ENCODE data around the gene FBXL4. TPM values are rescaled to one million over a fixed set of nuclear protein-coding genes. Genes with fewer than 3 reads are reported as not detected.
A peak's percentile ranks its signal among the peaks of the same experiment; 100 is the strongest.
"Not testable (repeated sequence)": the region's sequence is repeated elsewhere in the genome, so short reads cannot be mapped to it uniquely, and the experiment has no call there.

The FBXL4 gene
- total RNA-seq, 1 experiment from 2014 or later: 5.1 TPM

GRCh38 chr6:98920904-98921431 lies 26.8 kb downstream of the FBXL4 start:
- Histone ChIP-seq H2BK5ac (ENCODE audit: insufficient read length, low read length) (no peak overlapping the region), H2BK15ac (ENCODE audit: low read depth, low read length) (no peak overlapping the region), H3K79me1 (ENCODE audit: insufficient read depth, low read depth, low read length, poor library complexity, severe bottlenecking) (no peaks in the 10 kb centered on the region), H3K14ac (ENCODE audit: insufficient read depth, low read length) (no peak overlapping the region), H3K56ac (ENCODE audit: insufficient read length, low read depth, low read length) (no peak overlapping the region), H3K79me2 (ENCODE audit: insufficient read depth, low read length) (no peaks in the 10 kb centered on the region), H4K20me1 (ENCODE audit: control insufficient read depth, insufficient read depth, insufficient read length) (no peaks in the 10 kb centered on the region), H3K27me3 (ENCODE audit: insufficient read depth, low read length) (no peaks in the 10 kb centered on the region), H2BK20ac (ENCODE audit: low read depth, low read length, poor library complexity, severe bottlenecking) (no peak overlapping the region), H2BK12ac (ENCODE audit: insufficient read length, low read depth, low read length) (no peak overlapping the region), H3K23ac (ENCODE audit: insufficient read length, low read depth, low read length) (no peak overlapping the region), H4K91ac (ENCODE audit: insufficient read length, low read depth, low read length) (no peak overlapping the region), H3K9me3 (ENCODE audit: control insufficient read depth, low read depth, low read length) (no peaks in the 10 kb centered on the region), H3K4ac (ENCODE audit: low read depth, low read length) (no peak overlapping the region), H3K18ac (ENCODE audit: insufficient read length, low read depth, low read length) (no peak overlapping the region), H3K4me2 (ENCODE audit: insufficient read depth, insufficient read length, low read length) (no peak overlapping the region), H2AK5ac (ENCODE audit: insufficient read length, low read length) (no peak overlapping the region), H2AFZ (ENCODE audit: low read length) (no peak overlapping the region), H3K23me2 (ENCODE audit: insufficient read length, low read depth, low read length, poor library complexity, severe bottlenecking) (no peaks in the 10 kb centered on the region), H2BK120ac (ENCODE audit: low read depth, low read length, poor library complexity, severe bottlenecking) (no peak overlapping the region), H3K9ac (ENCODE audit: extremely low read depth, insufficient read length, low read length) (no peak overlapping the region), H3K27ac (ENCODE audit: insufficient read length, low read depth, low read length) (no peak overlapping the region), H3T11ph (ENCODE audit: low read length) (no peak overlapping the region), H4K5ac (ENCODE audit: insufficient read length, low read depth, low read length) (no peak overlapping the region), H4K8ac (replicated peaks; ENCODE audit: insufficient read length, low read depth, low read length) (no peak overlapping the region), H3K4me1 (ENCODE audit: insufficient read depth, low read length) (no peaks in the 10 kb centered on the region; the same call in 1 of the 2 replicates)
- no peak for DNase-seq
- Mint-ChIP-seq H3K4me3 (no peak overlapping the region), H3K4me1 (peaks cover 16 to 17% of the 10 kb centered on the region in 2 experiments), H3K9me3 (no peaks in the 10 kb centered on the region), H3K27me3 (ENCODE audit: low read depth) (no peaks in the 10 kb centered on the region), H3K36me3 (ENCODE audit: insufficient read depth in 1 of 3, low read depth in 3 of 3) (peaks cover 3 to 13% (median 3%) of the 10 kb centered on the region in 3 experiments; a peak in 5 of 7 replicates), H3K27ac (peak overlapping the region in 1 of 3 experiments; percentile 69; a peak in 1 of 7 replicates)
- TF ChIP-seq, protein P1, sequence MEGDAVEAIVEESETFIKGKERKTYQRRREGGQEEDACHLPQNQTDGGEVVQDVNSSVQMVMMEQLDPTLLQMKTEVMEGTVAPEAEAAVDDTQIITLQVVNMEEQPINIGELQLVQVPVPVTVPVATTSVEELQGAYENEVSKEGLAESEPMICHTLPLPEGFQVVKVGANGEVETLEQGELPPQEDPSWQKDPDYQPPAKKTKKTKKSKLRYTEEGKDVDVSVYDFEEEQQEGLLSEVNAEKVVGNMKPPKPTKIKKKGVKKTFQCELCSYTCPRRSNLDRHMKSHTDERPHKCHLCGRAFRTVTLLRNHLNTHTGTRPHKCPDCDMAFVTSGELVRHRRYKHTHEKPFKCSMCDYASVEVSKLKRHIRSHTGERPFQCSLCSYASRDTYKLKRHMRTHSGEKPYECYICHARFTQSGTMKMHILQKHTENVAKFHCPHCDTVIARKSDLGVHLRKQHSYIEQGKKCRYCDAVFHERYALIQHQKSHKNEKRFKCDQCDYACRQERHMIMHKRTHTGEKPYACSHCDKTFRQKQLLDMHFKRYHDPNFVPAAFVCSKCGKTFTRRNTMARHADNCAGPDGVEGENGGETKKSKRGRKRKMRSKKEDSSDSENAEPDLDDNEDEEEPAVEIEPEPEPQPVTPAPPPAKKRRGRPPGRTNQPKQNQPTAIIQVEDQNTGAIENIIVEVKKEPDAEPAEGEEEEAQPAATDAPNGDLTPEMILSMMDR (conservative IDR thresholded peaks at IDR 0.05): no peak

DNA sequence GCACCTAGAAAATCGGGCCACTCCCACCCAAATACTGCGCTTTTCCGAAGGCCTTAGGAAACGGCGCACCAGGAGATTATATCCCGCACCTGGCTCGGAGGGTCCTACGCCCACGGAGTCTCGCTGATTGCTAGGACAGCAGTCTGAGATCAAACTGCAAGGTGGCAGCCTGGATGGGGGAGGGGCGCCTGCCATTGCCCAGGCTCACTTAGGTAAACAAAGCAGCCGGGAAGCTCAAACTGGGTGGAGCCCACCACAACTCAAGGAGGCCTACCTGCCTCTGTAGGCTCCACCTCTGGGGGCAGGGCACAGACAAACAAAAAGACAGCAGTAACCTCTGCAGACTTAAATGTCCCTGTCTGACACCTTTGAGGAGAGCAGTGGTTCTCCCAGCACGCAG lies 36.8 kb downstream of the FBXL4 start:
- H3K79me1 ChIP-seq (ENCODE audit: insufficient read depth, low read depth, low read length, poor library complexity, severe bottlenecking); H3T11ph ChIP-seq (ENCODE audit: low read length); H3K4me1 Mint-ChIP-seq; H3K9ac ChIP-seq (ENCODE audit: extremely low read depth, insufficient read length, low read length); H2BK12ac ChIP-seq (ENCODE audit: insufficient read length, low read depth, low read length); H3K79me2 ChIP-seq (ENCODE audit: insufficient read depth, low read length); H3K27me3 Mint-ChIP-seq (ENCODE audit: low read depth); H3K23ac ChIP-seq (ENCODE audit: insufficient read length, low read depth, low read length); H3K14ac ChIP-seq (ENCODE audit: insufficient read depth, low read length); H3K4me2 ChIP-seq (ENCODE audit: insufficient read depth, insufficient read length, low read length); H3K18ac ChIP-seq (ENCODE audit: insufficient read length, low read depth, low read length); H3K9me3 ChIP-seq (ENCODE audit: control insufficient read depth, low read depth, low read length); H3K27me3 ChIP-seq (ENCODE audit: insufficient read depth, low read length); H3K4ac ChIP-seq (ENCODE audit: low read depth, low read length); H3K27ac Mint-ChIP-seq; H4K5ac ChIP-seq (ENCODE audit: insufficient read length, low read depth, low read length); H4K91ac ChIP-seq (ENCODE audit: insufficient read length, low read depth, low read length); H2BK120ac ChIP-seq (ENCODE audit: low read depth, low read length, poor library complexity, severe bottlenecking); H3K4me3 Mint-ChIP-seq; H2BK20ac ChIP-seq (ENCODE audit: low read depth, low read length, poor library complexity, severe bottlenecking); H2BK5ac ChIP-seq (ENCODE audit: insufficient read length, low read length); H2BK15ac ChIP-seq (ENCODE audit: low read depth, low read length); H3K4me1 ChIP-seq (ENCODE audit: insufficient read depth, low read length); H3K23me2 ChIP-seq (ENCODE audit: insufficient read length, low read depth, low read length, poor library complexity, severe bottlenecking); H3K27ac ChIP-seq (ENCODE audit: insufficient read length, low read depth, low read length); H2AFZ ChIP-seq (ENCODE audit: low read length); H3K56ac ChIP-seq (ENCODE audit: insufficient read length, low read depth, low read length); H2AK5ac ChIP-seq (ENCODE audit: insufficient read length, low read length); H4K8ac ChIP-seq (replicated peaks; ENCODE audit: insufficient read length, low read depth, low read length); H4K20me1 ChIP-seq (ENCODE audit: control insufficient read depth, insufficient read depth, insufficient read length); DNase-seq: not testable (repeated sequence)
- WGBS (ENCODE audit: extremely low coverage, insufficient read length, low lambda C conversion rate): no CpG with 5 or more reads among the region's 13 CpGs
- peaks cover 35 to 37% of the 10 kb centered on the region in 2 experiments for H3K9me3 Mint-ChIP-seq
- H3K36me3 Mint-ChIP-seq (ENCODE audit: insufficient read depth in 1 of 3, low read depth in 3 of 3): peaks cover 37 to 51% (median 43%) of the 10 kb centered on the region in 3 experiments

All from H9 (cell line).